CD14-positive monocyte (primary cell): Measurements from ENCODE around the gene CPT1A. TPM values are rescaled to one million over a fixed set of nuclear protein-coding genes. Genes with fewer than 3 reads are reported as not detected.

Source experiments
- DNase-seq, 3 donors: peaks; one replicate each; pipeline ENCODE4 v3.0.0-alpha.2; 2011 to 2022
- H2AFZ ChIP-seq: 2 replicates; pipeline ENCODE4 v1.6.0; 2012; ENCODE audit warnings: mild to moderate bottlenecking, low read depth, low read length, inconsistent platforms; ENCODE audit not compliant: insufficient read depth, poor library complexity, severe bottlenecking
- H3K27ac ChIP-seq, 2 donors: 1 replicate in 1 of 2; 2 replicates in 1 of 2; pipeline ENCODE4 v1.5.1; 2012 to 2013; ENCODE audit warnings: low read length in 2 of 2, control low read depth in 1 of 2, inconsistent platforms in 1 of 2, low read depth in 1 of 2, mild to moderate bottlenecking in 1 of 2
- H3K27me3 ChIP-seq, 2 donors: one replicate each; pipeline versions ENCODE4 v1.6.0 to v1.6.1; 2011 to 2013; ENCODE audit warnings: low read length in 2 of 2; ENCODE audit not compliant: control insufficient read depth in 2 of 2, insufficient read depth in 2 of 2
- H3K36me3 ChIP-seq, 2 donors: replicated peaks in 1 of 2; 1 replicate in 1 of 2; 2 replicates in 1 of 2; pipeline versions ENCODE4 v1.5.1 to v1.6.1; 2012 to 2013; ENCODE audit warnings: low read length in 2 of 2, control low read depth in 1 of 2, inconsistent platforms in 1 of 2, mild to moderate bottlenecking in 1 of 2; ENCODE audit not compliant: insufficient read depth in 2 of 2, control insufficient read depth in 1 of 2
- H3K4me1 ChIP-seq, 2 donors: 1 replicate in 1 of 2; 2 replicates in 1 of 2; pipeline versions ENCODE4 v1.5.1 to v1.6.1; 2012 to 2013; ENCODE audit warnings: low read length in 2 of 2, control low read depth in 1 of 2, inconsistent platforms in 1 of 2, mild to moderate bottlenecking in 1 of 2, moderate library complexity in 1 of 2; ENCODE audit not compliant: insufficient read depth in 2 of 2, control insufficient read depth in 1 of 2
- H3K4me2 ChIP-seq: replicated peaks from 2 replicates; pipeline ENCODE3; 2012; ENCODE audit warnings: low read length, moderate library complexity, mild to moderate bottlenecking; ENCODE audit not compliant: poor library complexity, severe bottlenecking; ENCODE audit errors: extremely low read depth
- H3K4me3 ChIP-seq, 3 experiments: fragments of 200-600 bp in 1 of 3; sonication (generic) in 1 of 3; replicated peaks in 1 of 3; 1 replicate in 2 of 3; 2 replicates in 1 of 3; pipeline ENCODE4 v1.5.1; 2011 to 2013; ENCODE audit warnings: low read length in 3 of 3, mild to moderate bottlenecking in 3 of 3, control low read depth in 2 of 3, low read depth in 2 of 3, inconsistent platforms in 1 of 3, moderate library complexity in 1 of 3
- H3K79me2 ChIP-seq: 2 replicates; pipeline ENCODE4 v1.6.0; 2012; ENCODE audit warnings: mild to moderate bottlenecking, control low read depth, inconsistent platforms, low read length, moderate library complexity; ENCODE audit not compliant: insufficient read depth
- H3K9ac ChIP-seq: 2 replicates; pipeline ENCODE4 v1.6.0; 2017; ENCODE audit warnings: low read length, mild to moderate bottlenecking; ENCODE audit not compliant: insufficient read depth, poor library complexity, severe bottlenecking
- H3K9me3 ChIP-seq, 2 donors: replicated peaks in 1 of 2; 1 replicate in 1 of 2; 2 replicates in 1 of 2; pipeline versions ENCODE4 v1.5.1 to v1.6.1; 2012 to 2013; ENCODE audit warnings: low read length in 2 of 2, control low read depth in 1 of 2; ENCODE audit not compliant: control insufficient read depth in 1 of 2, insufficient read depth in 1 of 2
- H4K20me1 ChIP-seq: 2 replicates; pipeline ENCODE4 v1.6.0; 2012; ENCODE audit warnings: mild to moderate bottlenecking, low read length, control low read depth, moderate library complexity; ENCODE audit not compliant: insufficient read depth
- H3K27ac Mint-ChIP-seq, 7 donors: one replicate each; pipeline ENCODE4 v1.8.0; 2020; ENCODE audit warnings: mild to moderate bottlenecking in 7 of 7, mixed read lengths in 7 of 7, moderate library complexity in 6 of 7, inconsistent platforms in 2 of 7
- H3K27me3 Mint-ChIP-seq, 3 donors: one replicate each; pipeline ENCODE4 v1.8.0; 2021 to 2022; ENCODE audit warnings: low read depth in 3 of 3, mild to moderate bottlenecking in 3 of 3, mixed read lengths in 3 of 3, moderate library complexity in 3 of 3, inconsistent platforms in 1 of 3
- H3K36me3 Mint-ChIP-seq, 2 donors: one replicate each; pipeline ENCODE4 v1.8.0; 2020; ENCODE audit warnings: mixed read lengths in 2 of 2, inconsistent platforms in 1 of 2, mild to moderate bottlenecking in 1 of 2
- H3K4me1 Mint-ChIP-seq: one replicate; pipeline ENCODE4 v1.8.0; 2020; ENCODE audit warnings: mild to moderate bottlenecking, mixed read lengths
- H3K4me3 Mint-ChIP-seq, 2 donors: one replicate each; pipeline ENCODE4 v1.8.0; 2020; ENCODE audit warnings: mild to moderate bottlenecking in 2 of 2, mixed read lengths in 2 of 2, moderate library complexity in 1 of 2
- H3K9me3 Mint-ChIP-seq, 7 donors: one replicate each; pipeline ENCODE4 v1.8.0; 2020 to 2022; ENCODE audit warnings: mixed read lengths in 7 of 7, mild to moderate bottlenecking in 6 of 7, moderate library complexity in 6 of 7, inconsistent platforms in 2 of 7
- WGBS: methylation state at CpG from one replicate; pipeline ENCODE4 v1.1.5; 2013; ENCODE audit warnings: missing lambda C conversion rate; ENCODE audit not compliant: insufficient coverage; 5-methylcytosine and 5-hydroxymethylcytosine counted together
- intact Hi-C, 2 donors: fragments of 100-400 bp; cut with micrococcal nuclease; formaldehyde crosslinking; loops; one replicate each; pipeline versions ENCODE4 v1.15.0 to v1.15.1; 2023
- polyA plus RNA-seq, 3 donors: library from polyadenylated mRNA; depleted of rRNA in 1 of 3; unstranded in 2 of 3; stranded (reverse) in 1 of 3; fragments of 300-500 nt in 2 of 3; fragments of >200 nt in 1 of 3; fragmentation: Illumina TruSeq in 2 of 3; gene quantifications; 1 replicate in 2 of 3; 2 replicates in 1 of 3; pipeline ENCODE4 v1.2.3, GENCODE V29; 2012 to 2021
- TF ChIP-seq, protein P1 (sequence below): fragments of 200-600 bp; IDR thresholded peaks from one replicate; pipeline ENCODE4 v1.8.0; 2022; ENCODE audit warnings: antibody characterized with exemption, mild to moderate bottlenecking

The CPT1A gene
- polyA plus RNA-seq, 3 donors = 5.6 to 42.5 (median 7.0) TPM

- no peak for DNase-seq
- Histone ChIP-seq H3K4me3 (peak overlapping the region in 2 of 3 experiments; percentile 69 to 76), H3K4me1 (peaks cover 13 to 14% of the 10 kb centered on the region in 2 donors), H3K79me2 (peaks cover 12% of the 10 kb centered on the region), H3K9me3 (no peaks in the 10 kb centered on the region), H3K36me3 (peaks cover 14 to 39% of the 10 kb centered on the region in 2 donors), H3K27ac (peak overlapping the region in 1 of 2 donors; percentile 58), H3K9ac (peak overlapping the region; percentile 21), H2AFZ (peak overlapping the region; percentile 56), H4K20me1 (no peaks in the 10 kb centered on the region), H3K4me2 (peak overlapping the region; percentile 77), H3K27me3 (no peaks in the 10 kb centered on the region)
- H3K36me3 Mint-ChIP-seq = peaks cover 24 to 38% of the 10 kb centered on the region in 2 donors
- TF ChIP-seq, protein P1, sequence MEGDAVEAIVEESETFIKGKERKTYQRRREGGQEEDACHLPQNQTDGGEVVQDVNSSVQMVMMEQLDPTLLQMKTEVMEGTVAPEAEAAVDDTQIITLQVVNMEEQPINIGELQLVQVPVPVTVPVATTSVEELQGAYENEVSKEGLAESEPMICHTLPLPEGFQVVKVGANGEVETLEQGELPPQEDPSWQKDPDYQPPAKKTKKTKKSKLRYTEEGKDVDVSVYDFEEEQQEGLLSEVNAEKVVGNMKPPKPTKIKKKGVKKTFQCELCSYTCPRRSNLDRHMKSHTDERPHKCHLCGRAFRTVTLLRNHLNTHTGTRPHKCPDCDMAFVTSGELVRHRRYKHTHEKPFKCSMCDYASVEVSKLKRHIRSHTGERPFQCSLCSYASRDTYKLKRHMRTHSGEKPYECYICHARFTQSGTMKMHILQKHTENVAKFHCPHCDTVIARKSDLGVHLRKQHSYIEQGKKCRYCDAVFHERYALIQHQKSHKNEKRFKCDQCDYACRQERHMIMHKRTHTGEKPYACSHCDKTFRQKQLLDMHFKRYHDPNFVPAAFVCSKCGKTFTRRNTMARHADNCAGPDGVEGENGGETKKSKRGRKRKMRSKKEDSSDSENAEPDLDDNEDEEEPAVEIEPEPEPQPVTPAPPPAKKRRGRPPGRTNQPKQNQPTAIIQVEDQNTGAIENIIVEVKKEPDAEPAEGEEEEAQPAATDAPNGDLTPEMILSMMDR = no peak
- H3K4me1 Mint-ChIP-seq = peaks cover 24% of the 10 kb centered on the region
- no peak overlapping the region for H3K27ac Mint-ChIP-seq
- H3K9me3 Mint-ChIP-seq = peaks cover 0 to 9% (median 6%) of the 10 kb centered on the region in 7 donors
- 0% methylated on average over 8 of the region's 22 CpGs for WGBS
- H3K4me3 Mint-ChIP-seq = no peak overlapping the region
- intact Hi-C loops = no loop called here
- no peaks in the 10 kb centered on the region for H3K27me3 Mint-ChIP-seq
Measured at GRCh38 chr11:68751004-68751325, 90.8 kb downstream of the CPT1A start.

- H3K4me1 Mint-ChIP-seq = peaks cover 24% of the 10 kb centered on the region
- 11% methylated on average over 59 of the region's 76 CpGs for WGBS
- H3K27ac ChIP-seq = no peak overlapping the region
- peak overlapping the region; percentile 71 to 72 for H3K4me3 Mint-ChIP-seq
- no peak overlapping the region for H3K9ac ChIP-seq
- H3K4me1 ChIP-seq = peaks cover 13 to 14% of the 10 kb centered on the region in 2 donors
- H3K9me3 Mint-ChIP-seq = peaks cover 0 to 9% (median 6%) of the 10 kb centered on the region in 7 donors
- H3K36me3 ChIP-seq = peaks cover 19 to 40% of the 10 kb centered on the region in 2 donors
- TF ChIP-seq, protein P1 = no peak
- H3K27me3 ChIP-seq = no peaks in the 10 kb centered on the region
- intact Hi-C loops = no loop called here
- H3K27ac Mint-ChIP-seq = peak overlapping the region in 1 of 7 donors; percentile 61
- H3K4me2 ChIP-seq = peak overlapping the region; percentile 77
- H2AFZ ChIP-seq = peak overlapping the region; percentile 74
- peak; percentile 13 to 21 (median 19) for DNase-seq
- peaks cover 13% of the 10 kb centered on the region for H3K79me2 ChIP-seq
- H4K20me1 ChIP-seq = no peaks in the 10 kb centered on the region
- H3K27me3 Mint-ChIP-seq = no peaks in the 10 kb centered on the region
- peaks cover 29 to 38% of the 10 kb centered on the region in 2 donors for H3K36me3 Mint-ChIP-seq
- H3K9me3 ChIP-seq = no peaks in the 10 kb centered on the region
- H3K4me3 ChIP-seq = peak overlapping the region in 2 of 3 experiments; percentile 13 to 76
Measured at GRCh38 chr11:68750195-68751003, 91.3 kb downstream of the CPT1A start.
